Psoas muscle (tissue), 8 donors: ENCODE data around the gene RHOH. TPM values are rescaled to one million over a fixed set of nuclear protein-coding genes. Genes with fewer than 3 reads are reported as not detected.

Experiments used
- ATAC-seq, 4 donors: fragments of 200-7000 bp; cut with Tn5 transposase; one replicate each; pipeline ENCODE4 v1.9.1; 2020; ENCODE audit warnings: moderate library complexity in 3 of 4, mild to moderate bottlenecking in 2 of 4
- DNase-seq, 2 donors: peaks; one replicate each; pipeline ENCODE4 v3.0.0-alpha.2; 2020
- H3K27ac ChIP-seq: fragments of 200-600 bp; one replicate; pipeline ENCODE4 v1.8.0; 2022
- H3K27me3 ChIP-seq, 3 donors: fragments of 200-600 bp in 1 of 3; one replicate each; pipeline versions ENCODE4 v1.6.1 to v1.8.0; 2013 to 2022; ENCODE audit warnings: low read length in 2 of 3, mild to moderate bottlenecking in 2 of 3, moderate library complexity in 1 of 3; ENCODE audit not compliant: insufficient read depth in 3 of 3
- H3K36me3 ChIP-seq, 2 donors: fragments of 200-600 bp in 1 of 2; one replicate each; pipeline versions ENCODE4 v1.6.1 to v1.8.0; 2013 to 2022; ENCODE audit warnings: low read depth in 1 of 2, mild to moderate bottlenecking in 1 of 2, moderate library complexity in 1 of 2; ENCODE audit not compliant: insufficient read depth in 1 of 2
- H3K4me1 ChIP-seq: fragments of 200-600 bp; one replicate; pipeline ENCODE4 v1.8.0; 2022
- H3K4me3 ChIP-seq: fragments of 200-600 bp; one replicate; pipeline ENCODE4 v1.8.0; 2022; ENCODE audit warnings: mild to moderate bottlenecking
- H3K9me3 ChIP-seq: fragments of 200-600 bp; one replicate; pipeline ENCODE4 v1.8.0; 2022
- CTCF ChIP-seq: fragments of 200-600 bp; IDR thresholded peaks from one replicate; pipeline ENCODE4 v1.8.0; 2022; ENCODE audit warnings: antibody characterized with exemption
- WGBS, 3 donors: extraction: QIAGEN DNeasy Blood & Tissue Kit; methylation state at CpG; one replicate each; pipeline versions ENCODE4 v1.1.6 to v1.1.7; 2013; 5-methylcytosine and 5-hydroxymethylcytosine counted together
- intact Hi-C, 2 donors: fragments of 100-400 bp; cut with DNase I; formaldehyde crosslinking; loops; one replicate each; pipeline versions ENCODE4 v1.11.0 to v1.14.2; 2022
- polyA plus RNA-seq, 3 donors: library from polyadenylated mRNA; stranded (reverse); fragments of 200-250 nt; gene quantifications; one replicate each; pipeline ENCODE4 v1.2.3, GENCODE V29; 2013
- total RNA-seq, 4 donors: library from RNA; stranded (reverse); fragmentation: NEBNext Ultra II Directional in 2 of 4; extraction: Animal tissue kit (Norgen Biotek cat#: 25700) in 2 of 4; gene quantifications; one replicate each; pipeline versions ENCODE4 v1.2.1 to v1.2.4, GENCODE V29; 2021 to 2023
- donor health status: healthy with polysubstance abuse.
- donor health status: DM: no; HTN: no; CAD: no; lungs with moderate emphysema.
- donor health status: Bipolar disorder and iron deficiency.
- donor health status: healthy.
- donor health status: DM: yes; HTN: yes; CAD: no.
- donor health status: DM: no; HTN: no; CAD: no.
- donor health status: DM: no; HTN: no; CAD: no.
- donor health status: DM: yes; HTN: yes; CAD: no.

RHOH gene
- total and polyA plus RNA-seq, 7 donors: 0.04 to 0.68 (median 0.19) TPM; not detected in 1

GRCh38 chr4:40190019-40190418, 6.8 kb upstream of the RHOH start:
- no peak for ATAC-seq
- no peaks in the 10 kb centered on the region for H3K4me1 ChIP-seq
- H3K4me3 ChIP-seq: no peak overlapping the region
- intact Hi-C loops: no loop called here
- H3K27ac ChIP-seq: no peak overlapping the region
- DNase-seq: no peak
- no peaks in the 10 kb centered on the region for H3K9me3 ChIP-seq
- no peaks in the 10 kb centered on the region for H3K36me3 ChIP-seq
- no peak for TF ChIP-seq CTCF
- 36 to 61% (median 38%) methylated on average over 5 of the region's 5 CpGs for WGBS, 3 donors
- no peaks in the 10 kb centered on the region for H3K27me3 ChIP-seq

- DNase-seq (no peak), ATAC-seq (no peak)
- Histone ChIP-seq H3K36me3 (no peaks in the 10 kb centered on the region), H3K4me3 (no peak overlapping the region), H3K27me3 (no peaks in the 10 kb centered on the region), H3K9me3 (no peaks in the 10 kb centered on the region), H3K27ac (no peak overlapping the region), H3K4me1 (no peaks in the 10 kb centered on the region)
- WGBS, 3 donors: 72 to 77% (median 72%) methylated on average over 5 of the region's 5 CpGs
- intact Hi-C loops: no loop called here
- no peak for TF ChIP-seq CTCF
Measured at GRCh38 chr4:40190465-40190864, 6.4 kb upstream of the RHOH start.

- H3K4me3 ChIP-seq: no peak overlapping the region
- no peak overlapping the region for H3K27ac ChIP-seq
- H3K27me3 ChIP-seq: peaks cover 0 to under 1% (median 0%) of the 10 kb centered on the region in 3 donors
- H3K36me3 ChIP-seq: no peaks in the 10 kb centered on the region
- DNase-seq (no peak), ATAC-seq (no peak)
- H3K4me1 ChIP-seq: no peaks in the 10 kb centered on the region
- WGBS, 3 donors: 61 to 67% (median 66%) methylated on average over 14 of the region's 14 CpGs
- no peak for TF ChIP-seq CTCF
- intact Hi-C loops: no loop called here
- no peaks in the 10 kb centered on the region for H3K9me3 ChIP-seq
Measured at GRCh38 chr4:40190880-40191815, 5.7 kb upstream of the RHOH start.

GRCh38 chr4:40192114-40193015, 4.5 kb upstream of the RHOH start:
- H3K9me3 ChIP-seq: no peaks in the 10 kb centered on the region
- H3K27me3 ChIP-seq: peaks cover 0 to 5% (median 0%) of the 10 kb centered on the region in 3 donors
- no peak overlapping the region for H3K27ac ChIP-seq
- H3K4me1 ChIP-seq: no peaks in the 10 kb centered on the region
- intact Hi-C loops: no loop called here
- TF ChIP-seq CTCF: no peak
- ATAC-seq (no peak), DNase-seq (no peak)
- no peak overlapping the region for H3K4me3 ChIP-seq
- H3K36me3 ChIP-seq: no peaks in the 10 kb centered on the region
- 76 to 84% (median 76%) methylated on average over 8 of the region's 8 CpGs for WGBS, 3 donors
